LHCN-M2 (cell line): ENCODE data around the gene CYP2A6. TPM values are rescaled to one million over a fixed set of nuclear protein-coding genes. Genes with fewer than 3 reads are reported as not detected.
"Not testable (repeated sequence)": the region's sequence is repeated elsewhere in the genome, so short reads cannot be mapped to it uniquely, and the experiment has no call there.

Experiments
- DNase-seq: peaks from one replicate; pipeline ENCODE4 v3.0.0-alpha.2; 2012; ENCODE audit warnings: low read depth
- total RNA-seq: library from RNA; depleted of rRNA; stranded (reverse); fragments of >200 nt; gene quantifications from 2 replicates; pipeline ENCODE4 v1.2.3, GENCODE V29; 2014

CYP2A6 gene
- total RNA-seq, 1 experiment from 2014 or later: not detected

GRCh38 chr19:40818480-40819399, 31.5 kb downstream of the CYP2A6 start:
- DNase-seq: peak; percentile 44

- DNase-seq: no peak
These were observed 35.0 kb downstream of the CYP2A6 start for GRCh38 chr19:40815223-40815622.

GRCh38 chr19:40813182-40813581, 37.1 kb downstream of the CYP2A6 start:
- DNase-seq: no peak

GRCh38 chr19:40812571-40812970, 37.7 kb downstream of the CYP2A6 start:
- not testable (repeated sequence) for DNase-seq

- no peak for DNase-seq
These were observed 38.5 kb downstream of the CYP2A6 start for GRCh38 chr19:40811478-40812341.

- DNase-seq: peak; percentile 78
These were observed 39.4 kb downstream of the CYP2A6 start for GRCh38 chr19:40810649-40811408.

- DNase-seq: no peak
These were observed 40.1 kb downstream of the CYP2A6 start for GRCh38 chr19:40810160-40810559.

GRCh38 chr19:40809358-40810086, 40.7 kb downstream of the CYP2A6 start:
- no peak for DNase-seq

- DNase-seq: no peak
These were observed 41.8 kb downstream of the CYP2A6 start for GRCh38 chr19:40808497-40808896.

GRCh38 chr19:40808021-40808325, 42.3 kb downstream of the CYP2A6 start:
- DNase-seq: no peak

GRCh38 chr19:40807147-40808020, 42.9 kb downstream of the CYP2A6 start:
- no peak for DNase-seq

- peak; percentile 78 for DNase-seq
These were observed 43.7 kb downstream of the CYP2A6 start for GRCh38 chr19:40806423-40807146.

- DNase-seq: no peak
These were observed 44.9 kb downstream of the CYP2A6 start for GRCh38 chr19:40805258-40805868.

- DNase-seq: no peak
These were observed 45.4 kb downstream of the CYP2A6 start for GRCh38 chr19:40804783-40805242.

- no peak for DNase-seq
These were observed 46.1 kb downstream of the CYP2A6 start for GRCh38 chr19:40803857-40804782.

- no peak for DNase-seq
These were observed 46.9 kb downstream of the CYP2A6 start for GRCh38 chr19:40803170-40803856.
